HepG2 (cell line): ENCODE data around the gene UNKL. TPM values are rescaled to one million over a fixed set of nuclear protein-coding genes. Genes with fewer than 3 reads are reported as not detected.
A peak's percentile ranks its signal among the peaks of the same experiment; 100 is the strongest.

ENCODE experiments used
- GABPB1 ChIP-seq: IDR thresholded peaks from 2 replicates; pipeline ENCODE4 v1.6.1; 2016; ENCODE audit warnings: mild to moderate bottlenecking, missing genetic modification reagents, moderate library complexity, missing compliant biosample characterization
- MAF1 ChIP-seq: sonication (generic); formaldehyde crosslinking; IDR thresholded peaks from 2 replicates; pipeline ENCODE4 v1.5.0; 2020; ENCODE audit warnings: missing genetic modification reagents, borderline replicate concordance
- MAZ ChIP-seq, 2 experiments: sonication (generic) in 1 of 2; formaldehyde crosslinking in 1 of 2; IDR thresholded peaks; 2 replicates each; pipeline versions ENCODE4 v1.5.0 to v1.6.1; 2012 to 2020; ENCODE audit warnings: low read depth in 2 of 2, mild to moderate bottlenecking in 2 of 2, borderline replicate concordance in 1 of 2, improper control_type of control experiment in 1 of 2, low read length in 1 of 2, missing genetic modification reagents in 1 of 2, moderate library complexity in 1 of 2
- NFE2L2 ChIP-seq: fragments of 150-350 bp; IDR thresholded peaks from 2 replicates; pipeline ENCODE4 v1.6.1; 2014; ENCODE audit warnings: low read length
- PLSCR1 ChIP-seq: sonication (generic); formaldehyde crosslinking; IDR thresholded peaks from 2 replicates; pipeline ENCODE4 v1.5.0; 2020; ENCODE audit warnings: missing genetic modification reagents, mild to moderate bottlenecking, borderline replicate concordance
- TRIM22 ChIP-seq: fragments of 450-650 bp; IDR thresholded peaks from 2 replicates; pipeline ENCODE4 v1.6.1; 2017
- ZFX ChIP-seq: sonication (generic); formaldehyde crosslinking; IDR thresholded peaks from 2 replicates; pipeline ENCODE4 v1.4.0; 2020; ENCODE audit warnings: mild to moderate bottlenecking, low read depth, missing genetic modification reagents, moderate library complexity
- ZHX1 ChIP-seq: sonication (generic); formaldehyde crosslinking; IDR thresholded peaks from 2 replicates; pipeline ENCODE4 v1.8.1; 2022; ENCODE audit warnings: low read depth, mild to moderate bottlenecking, missing genetic modification reagents
- ZNF207 ChIP-seq: fragments of 450-650 bp; IDR thresholded peaks from 2 replicates; pipeline ENCODE4 v1.6.1; 2016; ENCODE audit warnings: antibody characterized with exemption, borderline replicate concordance
- ZNF3 ChIP-seq: IDR thresholded peaks from 2 replicates; pipeline ENCODE4 v1.7.0; 2017; ENCODE audit warnings: inconsistent platforms
- ZNF329 ChIP-seq: sonication (generic); formaldehyde crosslinking; IDR thresholded peaks from 2 replicates; pipeline ENCODE4 v1.9.0; 2021; ENCODE audit warnings: low read depth, mild to moderate bottlenecking, missing genetic modification reagents
- ZNF616 ChIP-seq: sonication (generic); formaldehyde crosslinking; IDR thresholded peaks from 2 replicates; pipeline ENCODE4 v1.5.0; 2020; ENCODE audit warnings: low read depth, mild to moderate bottlenecking, missing genetic modification reagents
- ZNF746 ChIP-seq: sonication (generic); formaldehyde crosslinking; IDR thresholded peaks from 2 replicates; pipeline ENCODE4 v1.8.0; 2022; ENCODE audit warnings: mild to moderate bottlenecking, missing genetic modification reagents
- polyA plus RNA-seq, 8 experiments: library from polyadenylated mRNA; depleted of rRNA in 3 of 8; stranded (reverse) in 7 of 8; unstranded in 1 of 8; fragments of >200 nt; fragmentation: Illumina TruSeq in 4 of 8; extraction: Trizol in 4 of 8; gene quantifications; 2 replicates each; pipeline versions ENCODE4 v1.2.1 to v1.2.3, GENCODE V29; 2011 to 2016; ENCODE audit warnings: low read depth in 4 of 8, missing spikeins in 1 of 8, mixed read lengths in 1 of 8; ENCODE audit not compliant: insufficient read depth in 1 of 8
- total RNA-seq, 5 experiments: library from RNA; depleted of rRNA; stranded (reverse); fragments of >200 nt; fragmentation: Illumina TruSeq; extraction: Trizol; gene quantifications; 2 replicates each; pipeline ENCODE4 v1.2.3, GENCODE V29; 2016; ENCODE audit warnings: low read depth in 1 of 5
- TF ChIP-seq, protein P1 (sequence below): IDR thresholded peaks from 2 replicates; pipeline ENCODE4 v1.6.1; 2012; ENCODE audit warnings: inconsistent platforms
- TF ChIP-seq, protein P2 (sequence below): sonication (generic); formaldehyde crosslinking; IDR thresholded peaks from 2 replicates; pipeline ENCODE4 v1.5.1; 2020; ENCODE audit warnings: missing genetic modification reagents, mild to moderate bottlenecking, borderline replicate concordance
- TF ChIP-seq, protein P3 (sequence below): sonication (generic); formaldehyde crosslinking; IDR thresholded peaks from 2 replicates; pipeline ENCODE4 v1.9.0; 2021; ENCODE audit warnings: missing genetic modification reagents, mild to moderate bottlenecking, borderline replicate concordance
- TF ChIP-seq, protein P4 (sequence below): IDR thresholded peaks from 2 replicates; pipeline ENCODE4 v1.6.1; 2016; ENCODE audit warnings: missing genetic modification reagents, missing compliant biosample characterization

The UNKL gene
- total and polyA plus RNA-seq, 2 of the 13 experiments (the other 11 are each of a cell fraction or from before 2014, with no cell fraction given), result 10.4 to 17.6 TPM

DNA sequence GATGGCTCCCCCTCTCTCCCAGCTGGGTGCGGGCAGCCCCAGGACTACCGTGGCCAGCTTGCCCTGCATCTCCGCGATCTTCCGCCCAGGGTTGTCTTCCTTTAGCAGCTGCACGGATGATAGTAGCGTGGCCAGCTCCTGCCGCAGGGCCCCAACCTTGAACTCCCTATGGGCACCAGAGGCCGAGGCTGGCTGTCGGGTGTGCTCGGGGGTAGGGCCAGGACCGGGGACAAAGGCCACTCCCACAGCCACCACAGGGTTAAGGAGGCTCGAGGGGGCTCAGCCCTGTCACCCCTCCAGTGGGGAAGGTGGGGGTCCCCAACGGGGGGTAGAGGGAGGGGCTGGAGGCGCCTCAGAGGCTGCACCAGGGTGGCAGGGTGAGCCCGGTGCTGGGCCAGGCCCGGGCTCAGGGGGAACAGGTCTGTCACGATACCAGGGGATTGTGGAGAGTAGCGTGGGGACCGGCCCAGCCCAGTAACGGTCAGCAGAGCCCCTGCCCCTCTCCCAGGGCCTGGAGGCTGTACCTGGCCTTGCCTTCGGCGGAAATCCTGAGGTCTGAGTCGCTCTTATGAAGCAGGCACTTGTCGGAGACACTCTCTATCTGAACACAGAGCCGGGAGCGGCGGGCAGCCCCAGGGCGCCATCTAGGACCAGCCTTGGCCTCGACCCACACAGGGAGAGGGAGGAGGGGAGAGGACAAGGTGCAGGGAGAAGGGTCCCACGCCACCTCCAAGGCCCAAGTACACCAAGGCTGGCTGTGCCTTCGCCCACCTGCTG, 21.6 kb upstream of the UNKL start (continued):
- TF ChIP-seq PLSCR1, result no peak
- 0 out of 2 replicates have a peak, but pooled peaks have one; percentile 38 for TF ChIP-seq ZNF616
- TF ChIP-seq ZNF746 (CRISPR knock-in tag), result no peak
- TF ChIP-seq, protein P1, sequence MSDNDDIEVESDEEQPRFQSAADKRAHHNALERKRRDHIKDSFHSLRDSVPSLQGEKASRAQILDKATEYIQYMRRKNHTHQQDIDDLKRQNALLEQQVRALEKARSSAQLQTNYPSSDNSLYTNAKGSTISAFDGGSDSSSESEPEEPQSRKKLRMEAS, result peak; percentile 40
- TF ChIP-seq, protein P2, sequence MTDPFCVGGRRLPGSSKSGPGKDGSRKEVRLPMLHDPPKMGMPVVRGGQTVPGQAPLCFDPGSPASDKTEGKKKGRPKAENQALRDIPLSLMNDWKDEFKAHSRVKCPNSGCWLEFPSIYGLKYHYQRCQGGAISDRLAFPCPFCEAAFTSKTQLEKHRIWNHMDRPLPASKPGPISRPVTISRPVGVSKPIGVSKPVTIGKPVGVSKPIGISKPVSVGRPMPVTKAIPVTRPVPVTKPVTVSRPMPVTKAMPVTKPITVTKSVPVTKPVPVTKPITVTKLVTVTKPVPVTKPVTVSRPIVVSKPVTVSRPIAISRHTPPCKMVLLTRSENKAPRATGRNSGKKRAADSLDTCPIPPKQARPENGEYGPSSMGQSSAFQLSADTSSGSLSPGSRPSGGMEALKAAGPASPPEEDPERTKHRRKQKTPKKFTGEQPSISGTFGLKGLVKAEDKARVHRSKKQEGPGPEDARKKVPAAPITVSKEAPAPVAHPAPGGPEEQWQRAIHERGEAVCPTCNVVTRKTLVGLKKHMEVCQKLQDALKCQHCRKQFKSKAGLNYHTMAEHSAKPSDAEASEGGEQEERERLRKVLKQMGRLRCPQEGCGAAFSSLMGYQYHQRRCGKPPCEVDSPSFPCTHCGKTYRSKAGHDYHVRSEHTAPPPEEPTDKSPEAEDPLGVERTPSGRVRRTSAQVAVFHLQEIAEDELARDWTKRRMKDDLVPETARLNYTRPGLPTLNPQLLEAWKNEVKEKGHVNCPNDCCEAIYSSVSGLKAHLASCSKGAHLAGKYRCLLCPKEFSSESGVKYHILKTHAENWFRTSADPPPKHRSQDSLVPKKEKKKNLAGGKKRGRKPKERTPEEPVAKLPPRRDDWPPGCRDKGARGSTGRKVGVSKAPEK, result peak; percentile 72; the same call in 1 of the 2 replicates
- TF ChIP-seq, protein P3, sequence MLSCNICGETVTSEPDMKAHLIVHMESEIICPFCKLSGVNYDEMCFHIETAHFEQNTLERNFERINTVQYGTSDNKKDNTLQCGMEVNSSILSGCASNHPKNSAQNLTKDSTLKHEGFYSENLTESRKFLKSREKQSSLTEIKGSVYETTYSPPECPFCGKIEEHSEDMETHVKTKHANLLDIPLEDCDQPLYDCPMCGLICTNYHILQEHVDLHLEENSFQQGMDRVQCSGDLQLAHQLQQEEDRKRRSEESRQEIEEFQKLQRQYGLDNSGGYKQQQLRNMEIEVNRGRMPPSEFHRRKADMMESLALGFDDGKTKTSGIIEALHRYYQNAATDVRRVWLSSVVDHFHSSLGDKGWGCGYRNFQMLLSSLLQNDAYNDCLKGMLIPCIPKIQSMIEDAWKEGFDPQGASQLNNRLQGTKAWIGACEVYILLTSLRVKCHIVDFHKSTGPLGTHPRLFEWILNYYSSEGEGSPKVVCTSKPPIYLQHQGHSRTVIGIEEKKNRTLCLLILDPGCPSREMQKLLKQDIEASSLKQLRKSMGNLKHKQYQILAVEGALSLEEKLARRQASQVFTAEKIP (CRISPR knock-in tag), result no peak
- TF ChIP-seq GABPB1 (CRISPR knock-in tag), result peak; percentile 41
- no peak for TF ChIP-seq MAF1
- no peak for TF ChIP-seq TRIM22
- no peak for TF ChIP-seq ZNF329 (CRISPR knock-in tag)
- 0 out of 2 replicates have a peak, but pooled peaks have one; percentile 40 for TF ChIP-seq MAZ (IDR thresholded peaks at IDR 0.05; ENCODE audit: borderline replicate concordance, low read depth, low read length)
- TF ChIP-seq MAZ (CRISPR knock-in tag; IDR thresholded peaks at IDR 0.05; ENCODE audit: low read depth), result peak; percentile 50
- TF ChIP-seq ZNF207, result no peak
- TF ChIP-seq ZHX1, result no peak
- no peak for TF ChIP-seq ZNF3 (CRISPR knock-in tag)
- TF ChIP-seq, protein P4, sequence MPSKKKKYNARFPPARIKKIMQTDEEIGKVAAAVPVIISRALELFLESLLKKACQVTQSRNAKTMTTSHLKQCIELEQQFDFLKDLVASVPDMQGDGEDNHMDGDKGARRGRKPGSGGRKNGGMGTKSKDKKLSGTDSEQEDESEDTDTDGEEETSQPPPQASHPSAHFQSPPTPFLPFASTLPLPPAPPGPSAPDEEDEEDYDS, result peak; percentile 41
- peak; percentile 85 for TF ChIP-seq ZFX (CRISPR knock-in tag)
- no peak for TF ChIP-seq NFE2L2
